Measurements from ENCODE around the gene MDH1B.
A peak's percentile ranks its signal among the peaks of the same experiment; 100 is the strongest.

The MDH1B gene

DNA sequence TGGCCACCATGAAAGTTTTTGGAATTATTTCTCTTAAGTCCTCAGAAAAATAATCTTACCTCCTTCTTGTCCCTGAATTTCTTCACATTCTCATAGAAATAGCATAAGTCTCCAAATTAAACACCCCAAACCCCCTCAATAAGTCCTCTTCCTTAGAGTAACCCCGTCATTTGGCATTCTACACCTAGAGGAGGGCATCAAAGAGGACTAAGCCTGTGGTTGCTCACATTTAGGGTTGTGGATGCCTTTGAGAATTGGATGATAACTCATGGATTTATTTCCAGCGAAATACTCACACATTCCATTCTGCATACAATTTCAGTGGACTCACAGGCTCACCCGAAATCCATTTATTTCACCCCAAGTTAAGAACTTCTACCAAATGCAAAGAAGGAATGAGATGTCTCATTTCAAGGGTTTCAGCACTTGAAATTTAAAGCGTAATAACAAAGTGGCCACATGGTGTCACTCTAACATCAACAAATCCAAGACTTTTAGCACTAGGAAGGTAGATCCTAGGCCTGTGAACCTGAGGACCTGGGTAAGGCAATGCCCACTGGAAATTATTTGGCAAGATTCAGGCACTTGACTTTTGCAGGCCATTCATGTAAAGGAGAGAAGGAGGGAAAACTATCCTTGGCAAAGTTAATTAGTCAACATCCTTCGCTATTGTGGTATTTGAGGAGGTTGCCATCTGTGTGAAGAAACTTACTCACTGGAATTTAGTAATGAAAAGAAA lies 71.6 kb downstream of the MDH1B start:
- DNase-seq, result peak; percentile 33

DNA sequence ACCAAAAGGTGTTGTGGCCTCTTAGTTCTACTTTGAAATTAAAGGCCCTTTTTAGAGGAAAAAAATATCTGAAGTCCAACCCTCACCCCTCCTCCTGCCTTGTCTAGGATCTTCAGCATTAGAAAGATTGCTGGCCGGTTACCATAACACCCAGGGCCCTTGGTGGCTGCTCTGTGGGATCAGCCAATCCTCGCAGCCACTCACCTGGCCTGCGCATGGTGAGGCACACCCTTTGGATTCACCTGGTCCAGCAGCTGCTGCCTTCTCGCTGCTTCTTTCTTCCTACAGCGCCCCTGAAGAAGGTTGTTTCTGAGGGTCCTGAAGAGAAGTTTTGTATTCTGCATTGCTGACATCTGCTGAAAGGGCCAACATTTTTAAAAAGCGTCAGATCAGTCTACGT lies 72.2 kb downstream of the MDH1B start:
- no peak for DNase-seq

- DNase-seq, result peak; percentile 16
These were observed 76.1 kb downstream of the MDH1B start for GRCh38 chr2:206688990-206689389.

DNA sequence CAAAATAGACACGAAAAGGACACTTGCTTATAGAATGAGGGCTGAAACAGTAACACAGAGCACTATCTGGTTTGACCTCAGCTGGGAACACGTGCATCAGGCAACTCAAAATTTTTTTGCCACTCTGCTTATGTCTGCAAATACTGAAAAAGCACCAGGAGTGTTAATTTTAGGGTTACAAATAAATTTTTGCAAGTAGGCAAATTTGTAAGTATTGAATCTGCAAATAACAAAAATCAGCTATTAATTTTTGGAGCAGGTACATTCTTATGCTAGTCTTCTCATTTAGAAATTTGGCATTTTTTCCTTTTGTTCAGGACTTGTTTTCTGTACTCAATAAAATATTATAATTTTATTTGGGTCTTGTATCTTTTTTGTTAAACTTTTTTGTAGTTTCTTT lies 76.7 kb downstream of the MDH1B start:
- DNase-seq, result no peak

Measured in central memory CD4-positive, alpha-beta T cell (primary cell).